ENCODE measurements around the gene GALP.

Gene GALP

GRCh38 chr19:56136362-56136761, 39.4 kb upstream of the GALP start:
- H3K4me3 ChIP-seq (ENCODE audit: control insufficient read depth, low read depth, low read length), result no peak overlapping the region
- no peak for TF ChIP-seq CTCF (IDR thresholded peaks at IDR 0.05; ENCODE audit: control insufficient read depth, insufficient read depth, low read depth, low read length, missing control alignments)
- DNase-seq (ENCODE audit: low read depth), result no peak

- H3K4me3 ChIP-seq (ENCODE audit: control insufficient read depth, low read depth, low read length), result no peak overlapping the region
- no peak for DNase-seq (ENCODE audit: low read depth)
- TF ChIP-seq CTCF (IDR thresholded peaks at IDR 0.05; ENCODE audit: control insufficient read depth, insufficient read depth, low read depth, low read length, missing control alignments), result no peak
These were observed 38.4 kb upstream of the GALP start for GRCh38 chr19:56137405-56137804.

GRCh38 chr19:56138069-56138468, 37.7 kb upstream of the GALP start:
- DNase-seq (ENCODE audit: low read depth), result no peak
- TF ChIP-seq CTCF (IDR thresholded peaks at IDR 0.05; ENCODE audit: control insufficient read depth, insufficient read depth, low read depth, low read length, missing control alignments), result no peak
- no peak overlapping the region for H3K4me3 ChIP-seq (ENCODE audit: control insufficient read depth, low read depth, low read length)

- no peak for DNase-seq (ENCODE audit: low read depth)
- no peak for TF ChIP-seq CTCF (IDR thresholded peaks at IDR 0.05; ENCODE audit: control insufficient read depth, insufficient read depth, low read depth, low read length, missing control alignments)
- peak overlapping the region; percentile 74 for H3K4me3 ChIP-seq (ENCODE audit: control insufficient read depth, low read depth, low read length)
These were observed 35.8 kb upstream of the GALP start for GRCh38 chr19:56139847-56140582.

GRCh38 chr19:56140583-56141416, 35.0 kb upstream of the GALP start, which contains the start of gene ZNF444:
Gene ZNF444 (plus strand): TSS chr19:56141287. CDS start chr19:56146912, 5,625 bp downstream.
- TF ChIP-seq CTCF (IDR thresholded peaks at IDR 0.05; ENCODE audit: control insufficient read depth, insufficient read depth, low read depth, low read length, missing control alignments), result no peak
- peak; percentile 98 for DNase-seq (ENCODE audit: low read depth)
- H3K4me3 ChIP-seq (ENCODE audit: control insufficient read depth, low read depth, low read length), result peak within 1 kb of the TSS; percentile 74

GRCh38 chr19:56141417-56141993, 34.3 kb upstream of the GALP start:
- H3K4me3 ChIP-seq (ENCODE audit: control insufficient read depth, low read depth, low read length), result peak overlapping the region; percentile 74
- no peak for TF ChIP-seq CTCF (IDR thresholded peaks at IDR 0.05; ENCODE audit: control insufficient read depth, insufficient read depth, low read depth, low read length, missing control alignments)
- DNase-seq (ENCODE audit: low read depth), result no peak
